Mammary epithelial cell (primary cell): ENCODE results near the gene RASGRP1.

Experiments used
- CTCF ChIP-seq, 2 donors: IDR thresholded peaks in 1 of 2; conservative IDR thresholded peaks in 1 of 2; 2 replicates each; pipeline ENCODE4 v1.5.1; 2011 to 2012; ENCODE audit warnings: inconsistent platforms in 2 of 2, low read length in 2 of 2, mild to moderate bottlenecking in 2 of 2, control low read depth in 1 of 2, low read depth in 1 of 2; ENCODE audit not compliant: insufficient read depth in 1 of 2; ENCODE audit errors: extremely low read depth in 1 of 2
- EZH2 ChIP-seq: IDR thresholded peaks from 2 replicates; pipeline ENCODE4 v1.6.1; 2012; ENCODE audit warnings: low read length, inconsistent platforms, borderline replicate concordance

GRCh38 chr15:38499651-38500050 is 65.0 kb downstream of the RASGRP1 start:
- TF ChIP-seq CTCF (conservative IDR thresholded peaks at IDR 0.05 in 1 of 2, IDR thresholded peaks at IDR 0.05 in 1 of 2; ENCODE audit: extremely low read depth in 1 of 2, insufficient read depth in 1 of 2, low read depth in 1 of 2, low read length in 2 of 2): no peak
- TF ChIP-seq EZH2: no peak
